NCI-H1417 treated with DMSO at 0.1 percent for 48 hours (cell line): ENCODE measurements around the gene CLEC5A.
A peak's percentile ranks its signal among the peaks of the same experiment; 100 is the strongest.
"Not testable (repeated sequence)": the region's sequence is repeated elsewhere in the genome, so short reads cannot be mapped to it uniquely, and the experiment has no call there.

Source experiments
- DNase-seq: peaks from one replicate; lab custom pipeline; 2025; lab: John Stamatoyannopoulos, UW

The CLEC5A gene

DNA sequence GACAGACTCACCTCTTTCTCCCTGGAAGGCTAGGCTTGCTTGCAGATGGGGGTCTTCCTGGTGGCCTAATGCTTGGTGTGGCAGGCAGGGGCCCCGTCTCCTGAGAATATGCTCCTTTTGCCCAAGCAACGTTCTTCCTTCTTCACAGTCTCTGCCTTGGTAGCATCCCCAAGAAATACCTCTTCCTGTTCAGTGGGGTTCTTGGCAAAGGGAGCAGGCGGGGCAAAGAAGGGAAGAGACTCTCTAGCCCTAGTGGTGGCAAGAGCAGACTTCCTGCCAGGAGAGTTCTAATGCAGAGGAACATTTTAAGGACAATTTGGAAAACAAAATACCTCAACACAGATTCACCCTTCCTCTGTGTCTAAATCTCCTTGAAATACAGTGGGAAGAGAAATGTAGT lies at the start of gene CLEC5A:
Gene CLEC5A, minus strand, starts transcription at position 179 of the 400 bp plus-strand sequence. CDS start 682 bp downstream, outside the sequence.
- DNase-seq = no peak

GRCh38 chr7:141993354-141993753 lies 46.6 kb upstream of the CLEC5A start:
- no peak for DNase-seq

- no peak for DNase-seq
Observed at GRCh38 chr7:141992688-141993087, 45.9 kb upstream of the CLEC5A start.

GRCh38 chr7:141992156-141992555 lies 45.4 kb upstream of the CLEC5A start:
- DNase-seq = no peak

- DNase-seq = no peak
Observed at GRCh38 chr7:141991140-141991539, 44.4 kb upstream of the CLEC5A start.

- DNase-seq = no peak
Observed at GRCh38 chr7:141990011-141990725, 43.4 kb upstream of the CLEC5A start.

DNA sequence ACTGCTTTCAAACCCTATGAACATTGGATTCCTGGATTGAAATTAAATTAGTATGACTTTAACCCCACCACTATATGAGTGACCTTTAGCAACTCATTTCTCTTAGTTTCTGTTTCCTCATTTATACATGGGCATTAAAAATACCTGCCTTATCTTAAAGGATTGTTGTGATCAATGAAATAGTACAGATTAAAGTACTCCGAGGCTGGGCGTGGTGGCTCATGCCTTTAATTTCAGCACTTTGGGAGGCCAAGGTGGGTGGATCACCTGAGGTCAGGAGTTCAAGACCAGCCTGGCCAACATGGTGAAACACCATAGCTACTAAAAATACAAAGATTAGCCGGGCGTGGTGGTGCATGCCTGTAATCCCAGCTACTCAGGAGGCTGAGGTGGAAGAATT lies 41.0 kb upstream of the CLEC5A start:
- DNase-seq = not testable (repeated sequence)

DNA sequence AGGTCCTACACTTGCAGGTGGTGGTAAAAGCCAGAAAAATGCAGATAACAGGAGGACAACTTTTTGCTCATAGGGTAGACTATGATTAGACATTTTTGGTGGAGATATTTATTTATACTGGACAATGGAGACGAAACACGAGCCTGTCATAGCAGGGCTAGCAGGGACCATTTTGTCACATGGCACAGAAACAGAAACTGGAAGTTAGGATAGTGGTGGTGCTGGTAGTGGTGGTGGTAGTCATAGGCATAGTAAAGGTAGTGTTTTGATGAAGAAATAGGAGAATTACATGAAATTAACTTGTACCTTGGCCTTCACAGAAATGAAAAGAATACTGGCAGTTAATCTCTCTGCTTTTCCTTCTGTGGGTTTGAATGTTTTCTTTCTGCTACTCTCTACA lies 40.1 kb upstream of the CLEC5A start:
- DNase-seq = no peak

DNA sequence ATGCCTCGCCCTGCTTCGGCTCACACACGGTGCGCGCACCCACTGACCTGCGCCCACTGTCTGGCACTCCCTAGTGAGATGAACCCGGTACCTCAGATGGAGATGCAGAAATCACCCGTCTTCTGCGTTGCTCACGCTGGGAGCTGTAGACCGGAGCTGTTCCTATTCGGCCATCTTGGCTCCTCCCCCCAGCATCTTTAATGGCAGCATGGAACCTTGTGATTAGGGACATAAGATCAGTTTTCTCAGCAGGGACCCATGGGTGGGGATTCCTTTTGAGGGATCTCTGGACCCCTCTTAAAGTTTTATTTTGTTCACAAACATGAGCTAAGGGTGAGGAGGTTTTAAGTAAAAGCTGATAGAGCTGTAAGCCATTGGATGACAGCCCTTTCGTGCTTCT lies 39.2 kb upstream of the CLEC5A start:
- not testable (repeated sequence) for DNase-seq

DNA sequence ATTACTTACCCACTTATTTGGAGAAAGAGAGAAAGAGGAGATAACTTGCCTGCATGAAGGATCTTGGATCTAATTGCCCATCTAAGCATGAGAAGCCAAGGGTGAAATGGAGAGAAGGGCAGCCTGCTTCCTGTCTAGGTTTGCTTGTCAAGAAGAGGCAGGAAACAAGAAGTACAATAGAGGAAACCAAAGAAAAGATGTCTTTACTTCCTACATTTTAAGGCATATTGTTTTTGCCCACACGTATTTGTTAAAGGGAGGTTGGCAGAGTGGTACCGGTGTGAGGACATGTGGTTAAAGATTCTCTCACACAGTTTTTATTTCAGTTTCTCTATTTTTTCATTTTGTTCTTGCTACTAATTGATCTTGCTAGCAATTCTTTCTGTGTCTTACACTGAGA lies 32.8 kb upstream of the CLEC5A start:
- DNase-seq = no peak

DNA sequence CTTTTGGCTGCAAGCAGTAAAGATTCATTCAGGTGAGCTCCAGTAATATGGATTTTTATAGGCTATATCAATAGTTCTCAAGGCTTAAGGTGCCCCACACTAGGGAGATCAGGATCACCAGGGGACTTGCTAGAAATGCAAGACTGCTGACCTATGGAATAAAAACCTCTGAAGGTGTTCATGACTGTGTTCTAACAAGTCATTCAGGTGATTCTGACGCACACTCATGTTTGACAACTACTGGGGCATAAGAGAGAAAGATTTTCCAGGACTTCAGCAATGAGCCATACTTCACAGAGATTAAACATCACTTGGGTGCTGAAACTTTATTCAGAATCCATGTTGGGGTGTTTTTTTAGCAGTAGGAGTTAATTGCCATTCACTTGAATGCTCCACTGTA lies 31.6 kb upstream of the CLEC5A start:
- DNase-seq = no peak

- DNase-seq = no peak
Observed at GRCh38 chr7:141976524-141977245, 29.9 kb upstream of the CLEC5A start.

DNA sequence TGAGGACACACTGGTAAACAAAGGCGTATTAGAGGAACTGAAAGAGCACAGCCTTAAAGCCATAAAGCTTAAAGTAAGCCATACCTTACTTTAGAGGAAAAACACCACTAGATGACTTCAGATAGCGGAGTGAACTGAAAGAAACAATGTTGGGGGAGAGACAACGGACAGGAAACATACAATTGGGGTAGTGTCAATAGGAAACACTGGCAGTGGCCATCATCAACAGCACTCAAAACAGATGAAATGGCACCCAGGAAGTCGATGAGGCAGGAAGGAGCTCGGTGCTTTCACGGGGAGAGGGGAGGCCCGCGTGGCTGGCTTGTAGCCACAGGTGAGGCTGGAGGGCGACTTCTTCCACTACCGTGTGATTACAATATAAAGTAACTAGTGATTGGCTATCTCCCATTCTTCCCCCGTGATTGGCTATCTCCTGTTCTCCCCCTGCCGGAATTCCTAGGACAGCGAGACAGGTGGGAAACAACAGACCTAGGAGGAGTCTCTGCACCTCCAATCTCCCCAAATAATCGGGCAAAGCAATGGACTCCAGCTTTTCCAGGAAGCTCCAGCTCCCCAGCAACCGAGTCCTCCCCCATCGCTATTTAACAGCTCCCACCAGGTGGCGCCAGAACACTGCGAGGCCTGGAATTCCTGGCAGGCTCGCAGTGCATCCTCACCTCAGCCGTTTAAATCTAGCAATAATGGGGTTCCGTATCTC lies 29.2 kb upstream of the CLEC5A start:
- peak; percentile 20 for DNase-seq

GRCh38 chr7:141974831-141975230 lies 28.1 kb upstream of the CLEC5A start:
- no peak for DNase-seq

DNA sequence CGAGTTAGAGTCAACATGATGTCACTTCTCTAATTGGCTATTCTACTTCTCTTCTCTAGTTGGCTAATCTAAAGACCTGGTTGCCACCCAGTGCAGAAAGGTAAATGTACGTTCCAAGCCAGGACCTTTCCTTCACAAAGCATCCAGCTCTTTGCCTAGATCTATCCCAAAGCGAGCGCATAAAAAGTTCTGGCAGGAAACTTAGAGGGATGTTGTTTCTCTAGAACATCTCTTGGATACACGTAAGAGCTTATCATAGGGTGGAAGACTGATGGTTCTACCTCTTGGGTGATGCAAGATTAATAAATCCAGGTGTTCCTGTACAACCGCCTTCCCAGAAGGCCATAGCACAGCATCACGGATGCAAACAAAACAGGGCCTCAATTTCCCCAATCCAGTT lies 26.9 kb upstream of the CLEC5A start, which contains the start of gene TAS2R38:
Gene TAS2R38, minus strand, starts transcription at position 101 of the 400 bp plus-strand sequence. Its CDS starts 84 bp downstream, at position 17.
- no peak for DNase-seq

DNA sequence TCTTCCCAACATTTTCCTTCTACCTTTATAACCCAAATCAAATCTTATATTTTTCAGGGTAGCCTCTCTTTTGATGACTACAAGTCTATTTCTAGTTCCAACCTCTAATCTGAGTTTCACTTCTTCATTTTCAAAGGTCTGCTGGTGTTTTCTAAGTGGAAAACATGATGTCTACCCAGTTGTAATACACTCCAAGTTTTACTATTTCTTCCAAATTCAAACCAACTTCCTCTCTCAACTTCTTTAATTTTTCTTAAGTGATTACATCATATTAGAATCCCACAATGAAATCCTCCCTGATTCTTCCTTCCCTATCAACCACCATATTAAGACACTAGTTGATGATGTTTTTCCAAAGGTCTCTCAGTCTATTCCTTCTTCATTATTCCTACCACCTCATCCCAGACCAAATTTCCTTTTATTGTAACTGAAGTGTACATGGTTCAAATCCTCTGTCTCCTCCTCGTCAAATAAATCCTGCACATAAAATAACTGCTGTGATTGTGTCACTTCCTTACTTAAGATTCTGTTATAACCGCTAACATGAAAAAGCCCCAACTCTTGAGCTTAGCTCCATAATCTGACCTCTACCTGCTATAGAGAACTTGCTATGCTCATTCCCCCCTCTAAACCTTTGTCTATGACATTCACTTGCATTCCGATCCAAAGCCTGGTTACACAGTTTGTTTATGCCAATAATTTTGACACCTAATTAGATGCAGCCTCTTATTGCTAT lies 14.1 kb upstream of the CLEC5A start:
- DNase-seq = no peak

- DNase-seq = no peak
Observed at GRCh38 chr7:141956084-141956483, 9.3 kb upstream of the CLEC5A start.

- DNase-seq = no peak
Observed at GRCh38 chr7:141954334-141954733, 7.6 kb upstream of the CLEC5A start.

GRCh38 chr7:141952461-141952860 lies 5.7 kb upstream of the CLEC5A start:
- DNase-seq = no peak

GRCh38 chr7:141950806-141951205 lies 4.0 kb upstream of the CLEC5A start:
- no peak for DNase-seq

DNA sequence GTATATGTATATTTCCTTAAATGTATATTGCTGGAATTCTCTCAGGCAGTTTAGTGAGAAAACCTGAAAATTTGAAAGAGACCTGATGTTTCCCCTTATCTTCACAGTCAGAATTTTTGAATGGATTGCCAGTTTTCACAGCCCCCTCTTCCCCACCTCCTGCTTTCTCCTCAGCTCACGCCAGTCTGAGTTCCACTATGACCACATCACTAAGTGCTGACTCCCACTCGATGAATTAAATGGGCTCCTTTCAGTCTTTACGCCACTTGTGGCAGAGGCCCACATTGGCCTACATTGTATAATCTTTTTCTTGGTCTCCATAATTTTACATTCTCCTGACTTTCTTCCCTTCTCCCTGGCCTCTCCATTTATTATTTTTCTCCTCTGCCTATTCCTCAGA lies 3.1 kb upstream of the CLEC5A start:
- no peak for DNase-seq

DNA sequence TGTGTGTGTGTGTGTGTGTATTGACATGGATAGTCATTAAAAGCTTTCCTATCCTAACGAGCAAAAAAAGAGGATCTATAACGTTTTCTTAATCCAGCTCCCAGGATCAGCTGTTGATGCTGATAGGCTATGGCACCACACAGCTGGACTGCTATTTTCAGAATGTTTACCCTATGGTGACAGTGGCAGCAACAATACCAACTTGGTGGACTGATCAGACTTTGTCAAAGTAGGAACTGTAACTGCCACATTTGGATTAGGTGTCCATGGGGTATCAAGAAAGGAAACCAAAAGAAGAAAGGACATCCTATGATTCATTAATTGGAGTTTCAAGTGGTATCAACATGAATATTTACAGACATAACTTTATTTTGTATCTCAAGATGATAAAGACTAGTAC lies 2.7 kb upstream of the CLEC5A start:
- no peak for DNase-seq
